ENCODE data around the gene IGHMBP2.

- TF ChIP-seq CTCF (IDR thresholded peaks at IDR 0.05) (no peak), REST (IDR thresholded peaks at IDR 0.05; ENCODE audit: insufficient read depth in 1 of 2, low read depth in 2 of 2, low read length in 1 of 2) (no peak), SIN3A (IDR thresholded peaks at IDR 0.05; ENCODE audit: borderline replicate concordance, insufficient read depth, low read depth, low read length) (no peak), TCF7L2 (IDR thresholded peaks at IDR 0.05; ENCODE audit: low read depth, low read length) (no peak)
These were observed 23.8 kb downstream of the IGHMBP2 start for GRCh38 chr11:68927280-68928135.

Measured in Panc1 (cell line).